ENCODE results near the gene DSTN. TPM values are rescaled to one million over a fixed set of nuclear protein-coding genes. Genes with fewer than 3 reads are reported as not detected.

DSTN gene
- total and polyA plus RNA-seq, 2 of the 4 experiments (the other 2 are of a cell fraction) = 221 to 269 TPM

- H4K20me1 ChIP-seq (ENCODE audit: insufficient read depth, low read length) = peaks cover 99% of the 10 kb centered on the region
- peaks cover 15% of the 10 kb centered on the region; the same call in 1 of the 2 replicates for H3K4me1 ChIP-seq (ENCODE audit: control insufficient read depth, insufficient read depth, low read length)
- no peak overlapping the region for H2AK9ac ChIP-seq (replicated peaks; ENCODE audit: low read depth, low read length, poor library complexity)
- H2BK20ac ChIP-seq (ENCODE audit: low read depth, low read length) = no peak overlapping the region
- no peaks in the 10 kb centered on the region for H3K27me3 ChIP-seq (ENCODE audit: control insufficient read depth, insufficient read depth, low read length)
- no peak overlapping the region for H3K18ac ChIP-seq (ENCODE audit: low read depth, low read length)
- BruUV-seq (replicated peaks) = no TSS peak
- no peak overlapping the region for H3K4ac ChIP-seq (ENCODE audit: low read depth, low read length)
- ATAC-seq (ENCODE audit: low read depth) (no peak), DNase-seq (no peak)
- intact Hi-C loops (cut with micrococcal nuclease) = no loop called here
- peaks cover 32 to 98% of the 10 kb centered on the region in 2 experiments for H3K79me1 ChIP-seq (ENCODE audit: low read depth in 1 of 2, low read length in 2 of 2)
- peaks cover 69% of the 10 kb centered on the region for H3K36me3 ChIP-seq (ENCODE audit: control insufficient read depth, insufficient read depth, low read length)
- no peak overlapping the region for H3K4me2 ChIP-seq (ENCODE audit: low read depth, low read length)
- 93% methylated on average over 12 of the region's 18 CpGs; no CpG with 5 or more reads in 1 of the 2 experiments for WGBS, 2 experiments (ENCODE audit: extremely low coverage in 2 of 2, insufficient read length in 1 of 2)
- ChIA-PET POLR2A (ENCODE audit: unreplicated experiment) (no interaction called here), CTCF (no interaction called here)
- H3K9me1 ChIP-seq (ENCODE audit: insufficient read depth, low read length) = peaks cover 10% of the 10 kb centered on the region
- in situ Hi-C loops (cut with MboI; ENCODE audit: low sequenced_read_pairs) = loop anchor here (25.0 kb wide), 1 partner anchor 496 kb away; the partner anchor contains the start of genes KAT14 and PET117
- dilution Hi-C loops (cut with HindIII; ENCODE audit: low sequenced_read_pairs, unreplicated experiment) = no loop called here
- no peak overlapping the region for H4K91ac ChIP-seq (ENCODE audit: insufficient read depth, low read depth, low read length)
- no peak overlapping the region for H3K27ac ChIP-seq (ENCODE audit: insufficient read depth, low read length)
- no peak overlapping the region for H2BK15ac ChIP-seq (ENCODE audit: low read depth, low read length)
- no peak overlapping the region for H3K23ac ChIP-seq (ENCODE audit: low read depth, low read length)
- H2AK5ac ChIP-seq (ENCODE audit: low read depth, low read length) = no peak overlapping the region
- no peak overlapping the region for H2BK5ac ChIP-seq (ENCODE audit: low read depth, low read length, poor library complexity, severe bottlenecking)
- H3K9ac ChIP-seq (ENCODE audit: low read depth, low read length) = no peak overlapping the region
- H3K14ac ChIP-seq (replicated peaks; ENCODE audit: low read depth, low read length) = no peak overlapping the region
- no peak overlapping the region for H3K56ac ChIP-seq (ENCODE audit: extremely low read depth, insufficient read depth, low read length)
- TF ChIP-seq USF2 (IDR thresholded peaks at IDR 0.05; ENCODE audit: low read depth, low read length) (no peak), MAZ (IDR thresholded peaks at IDR 0.05; ENCODE audit: borderline replicate concordance, low read depth, low read length) (no peak), BHLHE40 (IDR thresholded peaks at IDR 0.05; ENCODE audit: low read depth, low read length) (no peak), RAD21 (IDR thresholded peaks at IDR 0.05; ENCODE audit: low read length) (no peak), CTCF (conservative IDR thresholded peaks at IDR 0.05; ENCODE audit: low read depth, low read length) (no peak), MAFK (IDR thresholded peaks at IDR 0.05; ENCODE audit: low read depth, low read length) (no peak), CEBPB (IDR thresholded peaks at IDR 0.05; ENCODE audit: low read depth, low read length) (no peak), SMC3 (IDR thresholded peaks at IDR 0.05; ENCODE audit: low read depth, low read length) (no peak), RCOR1 (IDR thresholded peaks at IDR 0.05; ENCODE audit: insufficient replicate concordance, low read length) (no peak), MXI1 (IDR thresholded peaks at IDR 0.05; ENCODE audit: borderline replicate concordance, low read depth, low read length) (no peak), NFE2L2 (IDR thresholded peaks at IDR 0.05; ENCODE audit: low read depth, low read length) (no peak), POLR2A (IDR thresholded peaks at IDR 0.05; ENCODE audit: low read depth, low read length) (no peak)
- H4K5ac ChIP-seq (ENCODE audit: low read depth, low read length) = no peak overlapping the region
- no peak overlapping the region for H3K4me3 ChIP-seq (ENCODE audit: insufficient read depth, low read depth, low read length)
- H3K9me3 ChIP-seq (ENCODE audit: control insufficient read depth, insufficient read depth, low read length) = no peaks in the 10 kb centered on the region
- H4K8ac ChIP-seq (ENCODE audit: low read depth in 2 of 2, low read length in 2 of 2) = no peak overlapping the region
- no peak overlapping the region for H2AFZ ChIP-seq (replicated peaks; ENCODE audit: low read length, poor library complexity)
- H2BK120ac ChIP-seq (ENCODE audit: low read depth, low read length) = no peak overlapping the region
Observed at GRCh38 chr20:17641520-17641964, 71.7 kb downstream of the DSTN start.
